Gastroesophageal sphincter (tissue), 4 donors: ENCODE measurements around the gene TTLL12. TPM values are rescaled to one million over a fixed set of nuclear protein-coding genes. Genes with fewer than 3 reads are reported as not detected.
"Not testable (repeated sequence)": the region's sequence is repeated elsewhere in the genome, so short reads cannot be mapped to it uniquely, and the experiment has no call there.

ENCODE experiments used
- ATAC-seq: fragments of 150-250 bp; one replicate; pipeline ENCODE4 v1.9.1; 2016; ENCODE audit warnings: mild to moderate bottlenecking, moderate library complexity
- H3K27ac ChIP-seq, 4 donors: fragments of 200-600 bp; sonication (generic) in 3 of 4; 1 replicate in 3 of 4; 2 replicates in 1 of 4; pipeline ENCODE4 v1.5.1; 2016 to 2019
- H3K27me3 ChIP-seq: fragments of 200-600 bp; sonication (generic); one replicate; pipeline ENCODE4 v1.5.1; 2019
- H3K36me3 ChIP-seq, 2 donors: fragments of 200-600 bp; sonication (generic); one replicate each; pipeline ENCODE4 v1.5.1; 2019; ENCODE audit warnings: control low read depth in 1 of 2
- H3K4me1 ChIP-seq, 3 donors: fragments of 200-600 bp; sonication (generic); 1 replicate in 2 of 3; 2 replicates in 1 of 3; pipeline ENCODE4 v1.5.1; 2016 to 2019; ENCODE audit warnings: control low read depth in 2 of 3
- H3K4me3 ChIP-seq, 2 donors: fragments of 200-600 bp; sonication (generic); one replicate each; pipeline ENCODE4 v1.5.1; 2019; ENCODE audit warnings: mild to moderate bottlenecking in 1 of 2, moderate library complexity in 1 of 2
- H3K9me3 ChIP-seq, 3 donors: fragments of 200-600 bp; sonication (generic); one replicate each; pipeline ENCODE4 v1.5.1; 2017 to 2019; ENCODE audit warnings: control low read depth in 2 of 3
- EP300 ChIP-seq: sonication (generic); formaldehyde crosslinking; IDR thresholded peaks from one replicate; pipeline ENCODE4 v1.6.1; 2017; ENCODE audit warnings: antibody characterized with exemption, mild to moderate bottlenecking
- POLR2A ChIP-seq, 2 donors: fragments of 450-650 bp; IDR thresholded peaks; one replicate each; pipeline ENCODE4 v1.6.1; 2017; ENCODE audit warnings: antibody characterized with exemption in 2 of 2, mild to moderate bottlenecking in 2 of 2, moderate library complexity in 1 of 2
- POLR2AphosphoS5 ChIP-seq: sonication (generic); formaldehyde crosslinking; IDR thresholded peaks from one replicate; pipeline ENCODE4 v1.6.1; 2017; ENCODE audit warnings: antibody characterized with exemption
- WGBS, 2 donors: methylation state at CpG; one replicate each; pipeline ENCODE4 v1.1.5; 2018; ENCODE audit warnings: low coverage in 1 of 2; 5-methylcytosine and 5-hydroxymethylcytosine counted together
- total RNA-seq, 4 donors: library from RNA; depleted of rRNA; stranded (reverse); fragments of >200 nt; gene quantifications; one replicate each; pipeline ENCODE4 v1.1.0, GENCODE V29; 2016
- TF ChIP-seq, protein P1 (sequence below), 4 experiments: fragments of 200-600 bp in 2 of 4; fragments of 450-650 bp in 2 of 4; sonication (generic) in 1 of 4; IDR thresholded peaks; one replicate each; pipeline ENCODE4 v1.5.1; 2017 to 2019; ENCODE audit warnings: antibody characterized with exemption in 4 of 4, mild to moderate bottlenecking in 2 of 4, moderate library complexity in 2 of 4

Gene TTLL12
- total RNA-seq, 4 donors from 2014 or later: 20.8 to 34.5 (median 23.4) TPM

DNA sequence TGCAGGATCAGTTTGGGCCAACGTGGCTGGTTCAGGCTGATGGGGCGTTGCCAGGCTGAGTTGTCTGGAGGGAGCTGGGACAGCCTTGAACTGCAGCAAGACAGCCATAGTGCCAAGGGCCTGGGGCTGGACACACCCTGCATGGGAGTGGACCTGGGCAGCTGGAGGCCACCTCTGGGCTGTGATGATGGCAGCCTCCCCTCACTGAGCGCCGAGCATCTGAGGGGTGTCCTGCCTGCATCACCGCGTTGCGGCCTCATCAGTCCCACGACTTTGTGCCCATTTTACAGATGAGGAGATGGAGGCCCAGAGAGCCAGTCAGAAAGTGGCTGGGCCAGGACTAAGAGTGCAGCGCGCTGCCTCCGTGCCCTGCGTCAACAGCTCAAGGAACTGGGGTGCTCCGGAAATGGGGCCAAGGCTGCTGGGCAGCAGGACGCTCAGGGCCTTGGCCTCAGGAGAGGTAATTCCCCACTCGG lies 36.2 kb downstream of the TTLL12 start:
- Histone ChIP-seq H3K36me3 (peaks cover 0 to 7% of the 10 kb centered on the region in 2 donors), H3K4me3 (peak overlapping the region; percentile 61 to 86), H3K9me3 (no peaks in the 10 kb centered on the region), H3K27ac (peak overlapping the region in 3 of 4 donors; percentile 86 to 91 (median 88)), H3K4me1 (peaks cover 0 to 51% (median 13%) of the 10 kb centered on the region in 3 donors), H3K27me3 (no peaks in the 10 kb centered on the region)
- TF ChIP-seq POLR2AphosphoS5 (no peak), POLR2A (IDR thresholded peaks at IDR 0.05) (no peak), EP300 (no peak)
- TF ChIP-seq, protein P1, sequence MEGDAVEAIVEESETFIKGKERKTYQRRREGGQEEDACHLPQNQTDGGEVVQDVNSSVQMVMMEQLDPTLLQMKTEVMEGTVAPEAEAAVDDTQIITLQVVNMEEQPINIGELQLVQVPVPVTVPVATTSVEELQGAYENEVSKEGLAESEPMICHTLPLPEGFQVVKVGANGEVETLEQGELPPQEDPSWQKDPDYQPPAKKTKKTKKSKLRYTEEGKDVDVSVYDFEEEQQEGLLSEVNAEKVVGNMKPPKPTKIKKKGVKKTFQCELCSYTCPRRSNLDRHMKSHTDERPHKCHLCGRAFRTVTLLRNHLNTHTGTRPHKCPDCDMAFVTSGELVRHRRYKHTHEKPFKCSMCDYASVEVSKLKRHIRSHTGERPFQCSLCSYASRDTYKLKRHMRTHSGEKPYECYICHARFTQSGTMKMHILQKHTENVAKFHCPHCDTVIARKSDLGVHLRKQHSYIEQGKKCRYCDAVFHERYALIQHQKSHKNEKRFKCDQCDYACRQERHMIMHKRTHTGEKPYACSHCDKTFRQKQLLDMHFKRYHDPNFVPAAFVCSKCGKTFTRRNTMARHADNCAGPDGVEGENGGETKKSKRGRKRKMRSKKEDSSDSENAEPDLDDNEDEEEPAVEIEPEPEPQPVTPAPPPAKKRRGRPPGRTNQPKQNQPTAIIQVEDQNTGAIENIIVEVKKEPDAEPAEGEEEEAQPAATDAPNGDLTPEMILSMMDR (IDR thresholded peaks at IDR 0.05): no peak
- WGBS, 2 donors: 70 to 75% methylated on average over 2 of the region's 15 CpGs
- ATAC-seq: no peak

DNA sequence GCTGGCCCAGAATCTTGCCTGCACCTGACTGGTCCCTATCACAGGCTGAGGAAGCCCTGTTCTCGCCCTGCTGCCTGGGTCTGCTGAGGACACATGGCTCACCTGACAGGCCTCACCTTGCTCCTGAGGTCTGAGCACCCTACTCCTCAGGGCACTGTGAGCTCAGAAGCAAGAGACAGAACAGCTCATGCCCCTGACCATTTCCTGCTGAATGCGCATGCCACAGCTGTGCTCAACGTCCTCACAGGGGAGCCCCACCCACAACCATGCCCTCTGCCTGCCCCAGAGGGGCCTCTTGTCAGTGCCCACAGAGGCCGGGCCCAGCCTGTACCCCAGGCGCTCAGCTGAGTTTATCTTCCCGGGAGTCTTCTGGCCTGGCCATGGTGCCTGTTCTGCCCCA lies 38.4 kb downstream of the TTLL12 start:
- Histone ChIP-seq H3K4me3 (no peak overlapping the region), H3K27ac (no peak overlapping the region), H3K9me3 (no peaks in the 10 kb centered on the region), H3K36me3 (no peaks in the 10 kb centered on the region), H3K27me3 (no peaks in the 10 kb centered on the region), H3K4me1 (peaks cover 0 to 35% (median 13%) of the 10 kb centered on the region in 3 donors)
- ATAC-seq: no peak
- TF ChIP-seq POLR2A (IDR thresholded peaks at IDR 0.05): no peak
- 50 to 83% methylated on average over 1 of the region's 6 CpGs for WGBS, 2 donors

DNA sequence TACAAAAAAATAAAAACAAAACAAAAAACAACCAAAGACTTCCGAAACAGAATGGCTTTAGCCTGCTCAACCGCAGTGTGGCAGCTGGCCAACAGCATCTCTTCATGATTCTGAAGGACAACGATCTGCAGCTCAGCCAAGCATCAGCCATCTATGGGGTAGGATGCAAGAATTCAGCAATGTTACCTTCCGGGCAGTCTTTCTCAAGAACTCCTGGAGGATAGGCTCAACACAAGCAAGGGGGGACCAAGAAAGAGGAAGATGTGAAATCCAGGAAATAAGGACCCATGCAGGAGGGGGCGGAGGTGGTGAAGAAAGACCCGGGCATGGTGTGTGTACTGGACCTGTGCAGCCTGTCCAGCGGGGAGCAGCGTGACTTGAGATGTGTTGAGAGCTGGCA lies 39.1 kb downstream of the TTLL12 start:
- no peak overlapping the region for H3K4me3 ChIP-seq
- H3K9me3 ChIP-seq: no peaks in the 10 kb centered on the region
- TF ChIP-seq, protein P1 (IDR thresholded peaks at IDR 0.05): no peak
- no peak for TF ChIP-seq EP300
- TF ChIP-seq POLR2AphosphoS5: no peak
- no peak for TF ChIP-seq POLR2A (IDR thresholded peaks at IDR 0.05)
- ATAC-seq: no peak
- peaks cover 0 to 32% (median 12%) of the 10 kb centered on the region in 3 donors for H3K4me1 ChIP-seq
- H3K27ac ChIP-seq: peak overlapping the region in 1 of 4 donors; percentile 16
- 51 to 60% methylated on average over 4 to 8 of the region's 8 CpGs for WGBS, 2 donors
- no peaks in the 10 kb centered on the region for H3K27me3 ChIP-seq
- no peaks in the 10 kb centered on the region for H3K36me3 ChIP-seq

DNA sequence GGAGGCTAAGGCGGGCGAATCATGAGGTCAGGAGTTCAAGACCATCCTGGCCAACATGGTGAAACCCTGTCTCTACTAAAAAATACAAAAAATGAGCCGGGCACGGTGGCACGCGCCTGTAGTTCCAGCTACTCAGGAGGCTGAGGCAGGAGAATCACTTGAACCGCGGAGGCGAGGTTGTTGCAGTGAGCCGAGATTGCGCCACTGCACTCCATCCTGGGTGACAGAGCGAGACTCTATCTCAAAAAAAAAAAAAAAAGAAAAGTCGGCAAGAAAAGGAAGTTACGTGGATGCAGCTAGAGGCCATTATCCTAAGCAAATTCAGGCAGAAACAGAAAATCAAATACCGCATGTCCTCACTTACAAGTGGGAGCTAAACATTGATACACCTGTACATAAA lies 40.6 kb downstream of the TTLL12 start:
- H3K4me1 ChIP-seq: peaks cover 0 to 32% (median 12%) of the 10 kb centered on the region in 3 donors
- not testable (repeated sequence) for H3K27ac ChIP-seq, H3K36me3 ChIP-seq, ATAC-seq, H3K9me3 ChIP-seq, H3K27me3 ChIP-seq, H3K4me3 ChIP-seq
- WGBS, 2 donors: 58 to 100% methylated on average over 6 to 13 of the region's 15 CpGs

- not testable (repeated sequence) for H3K27ac ChIP-seq
These were observed 41.6 kb downstream of the TTLL12 start for GRCh38 chr22:43145371-43145770.

GRCh38 chr22:43144949-43145348 lies 42.0 kb downstream of the TTLL12 start:
- no peak for TF ChIP-seq POLR2AphosphoS5
- TF ChIP-seq, protein P1 (IDR thresholded peaks at IDR 0.05): no peak
- no peak for TF ChIP-seq EP300
- TF ChIP-seq POLR2A (IDR thresholded peaks at IDR 0.05): no peak
- no peak overlapping the region for H3K27ac ChIP-seq
- no peaks in the 10 kb centered on the region for H3K9me3 ChIP-seq
- peaks cover 0 to 13% of the 10 kb centered on the region in 2 donors for H3K36me3 ChIP-seq
- peaks cover 0 to 30% (median 7%) of the 10 kb centered on the region in 3 donors for H3K4me1 ChIP-seq
- H3K27me3 ChIP-seq: no peaks in the 10 kb centered on the region
- 60 to 75% methylated on average over 1 to 3 of the region's 3 CpGs for WGBS, 2 donors
- H3K4me3 ChIP-seq: no peak overlapping the region
- no peak for ATAC-seq

More at GRCh38 chr22:43145371-43145770, 41.6 kb downstream of the TTLL12 start:
- not testable (repeated sequence) for H3K27me3 ChIP-seq, H3K9me3 ChIP-seq, H3K36me3 ChIP-seq, ATAC-seq, H3K4me3 ChIP-seq
- 75 to 96% methylated on average over 5 to 6 of the region's 8 CpGs for WGBS, 2 donors
- peaks cover 0 to 31% (median 7%) of the 10 kb centered on the region in 3 donors for H3K4me1 ChIP-seq
